ENCODE data around the gene HOXA2.

Gene HOXA2

GRCh38 chr7:27097686-27098577, 4.6 kb downstream of the HOXA2 start:
- FAIRE-seq, result no peak

- no peak for FAIRE-seq
Observed at GRCh38 chr7:27096768-27097514, 5.5 kb downstream of the HOXA2 start.

DNA sequence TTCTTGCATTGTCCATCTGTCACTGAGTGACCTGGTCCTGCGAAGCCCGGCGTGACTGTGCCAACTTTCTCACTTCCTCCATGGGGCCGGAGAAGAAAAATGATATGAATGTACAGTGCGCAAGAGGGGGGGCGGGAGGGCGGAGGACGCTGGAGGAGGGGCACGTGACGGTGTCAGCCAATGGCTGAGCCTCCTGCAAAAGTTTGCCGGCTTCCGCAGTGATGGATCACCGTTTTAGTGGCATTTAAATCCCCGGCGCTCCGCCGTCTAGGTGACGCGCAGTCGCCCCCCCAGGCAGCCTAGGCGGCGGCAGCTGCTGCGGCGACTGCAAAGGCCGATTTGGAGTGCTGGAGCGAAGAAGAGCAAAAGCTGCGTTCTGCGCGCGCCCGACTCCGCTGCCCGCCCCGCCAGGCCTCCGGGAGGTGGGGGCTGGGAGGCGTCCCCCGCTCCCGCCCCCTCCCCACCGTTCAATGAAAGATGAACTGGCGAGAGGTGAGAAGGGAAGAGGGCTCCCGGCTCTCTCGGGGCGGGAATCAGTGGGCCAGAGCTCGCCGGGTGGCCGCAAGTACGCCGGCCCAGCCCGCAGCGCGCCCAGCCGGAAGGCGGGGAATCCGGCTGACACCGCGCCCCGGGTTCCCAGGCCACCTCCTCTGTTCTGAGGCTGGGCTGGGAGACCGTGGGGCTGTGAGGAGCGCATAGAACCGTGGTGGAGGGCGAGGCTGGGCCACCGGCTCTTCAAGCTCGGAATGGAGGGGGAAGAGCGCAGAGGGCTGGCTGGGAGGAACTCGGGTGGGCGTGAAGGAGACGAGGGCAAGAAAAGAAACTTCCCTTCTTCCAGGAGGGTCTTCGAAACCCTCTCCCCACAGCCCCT, 6.4 kb downstream of the HOXA2 start, which contains the start of gene HOXA1:
Gene HOXA1, minus strand, starts transcription at position 104 of the 871 bp plus-strand sequence. Its CDS starts 88 bp downstream, at position 16.
- FAIRE-seq, result no peak

DNA sequence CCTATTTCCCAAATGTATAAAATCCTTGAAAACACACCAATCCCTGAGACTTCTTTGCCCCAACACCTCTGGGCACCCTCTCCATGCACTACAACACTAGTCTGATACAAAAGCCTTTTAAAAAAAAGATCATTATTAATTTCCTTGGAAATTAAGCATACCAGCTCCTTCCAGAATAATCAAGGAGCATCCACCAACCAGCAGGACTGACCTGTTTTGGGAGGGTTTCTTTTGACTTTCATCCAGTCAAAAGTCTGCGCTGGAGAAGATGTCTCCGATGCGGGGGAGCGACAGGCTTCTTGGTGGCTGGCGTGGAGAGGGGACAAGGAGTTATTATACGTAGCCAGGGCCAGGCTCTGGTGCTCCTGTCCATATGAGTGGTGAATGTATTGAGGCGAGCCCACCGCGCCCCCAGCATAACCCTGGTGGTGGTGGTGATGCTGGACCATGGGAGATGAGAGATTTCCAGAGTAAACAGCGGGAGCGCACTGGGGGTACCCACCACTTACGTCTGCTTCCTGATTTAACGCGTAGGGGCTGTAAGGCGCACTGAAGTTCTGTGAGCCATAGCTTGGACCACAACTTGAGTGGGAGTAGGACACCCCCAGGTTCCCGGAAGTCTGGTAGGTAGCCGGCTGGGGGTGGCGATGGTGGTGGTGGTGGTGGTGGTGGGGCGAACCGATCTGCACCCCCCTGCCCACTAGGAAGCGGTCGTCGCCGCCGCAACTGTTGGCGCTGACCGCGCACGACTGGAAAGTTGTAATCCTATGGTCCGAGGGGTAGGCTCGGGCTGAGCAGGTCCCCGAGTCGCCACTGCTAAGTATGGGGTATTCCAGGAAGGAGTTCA, 7.2 kb downstream of the HOXA2 start:
- FAIRE-seq, result no peak

GRCh38 chr7:27094304-27095049, 8.0 kb downstream of the HOXA2 start:
- FAIRE-seq, result no peak

GRCh38 chr7:27093184-27093895, 9.1 kb downstream of the HOXA2 start:
- FAIRE-seq, result no peak

DNA sequence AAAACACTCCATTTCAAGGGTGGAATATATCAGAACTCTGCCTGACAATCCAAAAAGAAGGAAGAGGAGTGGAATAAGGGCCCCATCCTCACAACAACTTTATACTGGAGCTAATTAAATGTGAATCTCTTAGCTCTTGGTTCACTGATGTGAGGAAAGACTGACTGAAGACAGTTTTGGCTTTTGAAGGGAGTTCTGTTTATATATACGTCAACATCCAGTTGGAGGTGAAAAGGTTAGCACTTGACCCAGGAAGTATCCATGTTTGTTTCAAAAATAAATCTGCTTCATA, 9.7 kb downstream of the HOXA2 start:
- FAIRE-seq, result no peak

DNA sequence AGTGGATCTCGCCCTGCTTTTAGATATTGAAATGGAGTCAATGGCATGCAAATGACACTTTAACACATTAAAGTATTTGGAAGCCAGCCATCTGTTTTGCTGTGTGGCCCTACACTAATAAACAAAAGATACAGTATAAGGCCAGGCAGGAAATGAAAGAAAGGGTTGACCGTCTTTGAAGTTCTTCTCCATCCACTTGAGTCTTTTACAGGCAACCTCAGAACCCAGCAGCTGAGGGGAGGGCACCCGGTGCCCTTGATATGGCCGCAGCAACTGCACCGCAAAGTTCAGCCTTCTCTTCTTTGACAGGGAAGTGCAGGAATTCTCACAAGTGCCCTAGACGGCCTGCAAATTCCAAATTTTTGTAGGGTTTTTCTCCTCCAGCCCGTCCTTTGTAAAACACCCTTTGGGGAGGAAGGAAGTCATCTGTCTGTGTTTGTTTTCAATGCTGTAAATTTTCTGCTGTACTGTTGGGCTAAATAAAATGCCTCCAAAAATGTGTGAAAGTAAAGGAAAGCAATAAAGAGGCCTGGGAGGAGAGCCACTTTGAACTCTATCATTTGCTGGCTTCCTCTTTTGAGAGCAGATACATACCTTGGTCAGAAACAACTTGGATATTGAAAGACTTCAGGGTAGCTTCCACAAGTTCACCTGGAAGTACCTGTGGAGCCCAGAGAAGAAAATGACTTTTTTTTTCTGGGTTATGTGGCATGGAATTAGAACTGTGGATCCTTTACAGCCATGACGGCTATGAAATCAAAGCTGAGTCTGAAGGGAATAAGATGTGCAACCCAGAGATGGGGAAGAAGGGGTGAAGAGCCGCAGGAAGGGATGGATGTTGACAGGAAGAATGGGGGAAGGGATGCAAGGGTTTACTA, 10.3 kb downstream of the HOXA2 start:
- FAIRE-seq, result no peak

DNA sequence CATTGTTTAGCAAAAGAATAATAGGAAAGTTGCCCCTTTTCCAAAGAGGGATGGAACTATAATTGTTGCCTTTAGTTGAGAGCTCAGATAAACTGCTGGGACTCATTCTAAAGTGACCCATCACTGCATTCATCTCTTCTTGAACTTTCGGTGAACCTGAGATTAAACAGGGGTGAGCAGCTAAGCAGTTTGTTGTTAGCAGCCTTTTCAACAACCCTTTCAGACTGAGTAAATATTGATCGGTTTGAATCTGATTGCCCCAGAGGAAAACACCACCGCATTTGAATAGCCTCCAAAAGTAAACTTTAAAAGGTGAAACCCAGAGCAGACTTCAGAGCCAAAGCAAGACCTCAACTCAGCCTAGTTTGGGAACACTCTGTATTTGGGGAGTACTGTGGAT, 11.4 kb downstream of the HOXA2 start:
- FAIRE-seq, result no peak

DNA sequence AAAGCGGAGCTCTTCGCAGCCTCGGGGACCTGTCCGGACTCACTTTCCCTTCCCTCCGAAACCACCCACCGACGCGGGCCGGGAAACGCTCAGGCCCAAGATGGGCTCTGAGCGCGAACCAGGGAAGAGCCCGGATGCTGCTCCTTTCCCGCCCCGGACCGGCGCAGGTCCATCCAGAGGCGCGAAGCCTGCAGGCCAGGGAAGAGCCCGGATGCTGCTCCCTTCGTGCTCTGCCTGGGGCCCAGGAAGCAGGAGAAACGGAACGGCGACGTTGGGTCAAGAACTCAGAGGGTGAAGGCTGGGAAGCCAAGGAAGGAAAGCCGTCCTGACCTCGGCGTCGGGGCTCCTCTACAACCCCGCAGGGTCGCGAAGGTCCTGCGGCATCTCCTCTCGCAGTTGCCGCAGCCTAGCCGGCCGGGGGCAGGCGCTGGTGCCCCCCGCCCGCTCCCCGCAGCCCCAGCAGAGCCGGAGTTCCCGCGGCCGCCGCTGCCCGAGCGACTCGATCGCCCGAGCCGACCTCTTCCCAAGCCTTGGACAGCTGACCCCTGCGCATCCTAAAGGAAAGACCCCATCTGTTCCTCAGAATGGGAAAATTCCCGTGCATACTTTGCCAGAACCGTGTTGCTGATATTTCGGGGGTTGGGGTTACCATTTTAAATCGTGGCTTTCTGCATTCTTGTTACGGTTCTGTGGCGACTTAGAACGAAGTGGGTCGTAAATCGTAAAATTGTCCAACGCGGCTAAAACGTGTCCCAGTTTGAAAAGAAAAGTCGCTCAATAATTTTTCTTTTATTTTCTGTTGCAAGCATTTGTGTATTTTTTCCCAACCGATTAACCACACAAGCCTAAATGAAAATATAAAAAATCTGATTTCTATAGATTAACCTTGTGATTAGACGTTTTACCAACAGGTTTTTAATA, 14.2 kb downstream of the HOXA2 start:
- FAIRE-seq, result no peak

- FAIRE-seq, result no peak
Observed at GRCh38 chr7:27083646-27084045, 18.8 kb downstream of the HOXA2 start.

DNA sequence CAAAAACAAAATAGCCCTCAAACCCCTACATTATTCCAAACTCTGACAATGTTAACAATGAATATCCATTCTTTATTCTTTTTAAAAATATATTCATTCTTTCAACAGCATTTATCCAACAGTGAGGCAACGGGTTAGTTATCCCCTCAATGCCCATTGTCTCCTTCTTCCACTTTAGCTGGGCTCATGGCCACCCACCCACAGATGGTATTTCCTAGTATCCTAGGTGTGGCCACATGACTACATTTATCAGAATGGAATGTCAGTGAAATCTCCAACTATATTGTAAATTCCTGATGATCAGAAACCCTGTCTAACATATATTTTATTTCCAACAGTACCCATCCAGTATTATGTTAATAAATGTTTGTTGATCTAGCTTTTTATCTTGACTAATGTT, 20.3 kb downstream of the HOXA2 start:
- FAIRE-seq, result no peak

DNA sequence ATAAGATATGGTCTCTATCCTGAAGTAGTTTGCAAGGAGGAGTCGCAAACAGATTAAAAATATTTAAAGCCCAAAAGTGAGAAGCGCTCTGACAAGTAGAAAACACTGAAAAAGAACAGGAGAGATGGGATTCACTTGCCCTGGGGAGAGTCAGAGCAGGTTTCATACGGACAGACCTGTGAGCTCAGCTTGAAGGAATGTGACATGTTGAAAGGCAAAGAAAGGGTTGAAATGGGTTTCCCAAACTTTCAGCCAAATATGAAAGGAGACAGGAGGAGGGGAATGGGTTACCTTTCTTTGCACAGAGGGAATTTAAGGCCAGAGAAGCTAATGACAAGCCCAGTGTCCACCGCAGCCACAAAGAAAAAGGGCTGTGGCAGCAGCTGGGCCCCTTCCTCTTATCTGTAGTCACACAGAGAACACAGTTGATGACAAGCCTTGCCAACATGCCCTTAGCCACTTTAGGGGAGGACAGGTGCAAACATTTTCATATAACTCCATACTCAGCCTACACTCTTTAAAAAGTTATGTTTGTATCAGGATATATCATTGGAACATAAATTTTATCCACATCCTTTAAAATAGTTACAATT, 21.5 kb downstream of the HOXA2 start:
- FAIRE-seq, result no peak

GRCh38 chr7:27079234-27079975, 23.1 kb downstream of the HOXA2 start:
- FAIRE-seq, result no peak

DNA sequence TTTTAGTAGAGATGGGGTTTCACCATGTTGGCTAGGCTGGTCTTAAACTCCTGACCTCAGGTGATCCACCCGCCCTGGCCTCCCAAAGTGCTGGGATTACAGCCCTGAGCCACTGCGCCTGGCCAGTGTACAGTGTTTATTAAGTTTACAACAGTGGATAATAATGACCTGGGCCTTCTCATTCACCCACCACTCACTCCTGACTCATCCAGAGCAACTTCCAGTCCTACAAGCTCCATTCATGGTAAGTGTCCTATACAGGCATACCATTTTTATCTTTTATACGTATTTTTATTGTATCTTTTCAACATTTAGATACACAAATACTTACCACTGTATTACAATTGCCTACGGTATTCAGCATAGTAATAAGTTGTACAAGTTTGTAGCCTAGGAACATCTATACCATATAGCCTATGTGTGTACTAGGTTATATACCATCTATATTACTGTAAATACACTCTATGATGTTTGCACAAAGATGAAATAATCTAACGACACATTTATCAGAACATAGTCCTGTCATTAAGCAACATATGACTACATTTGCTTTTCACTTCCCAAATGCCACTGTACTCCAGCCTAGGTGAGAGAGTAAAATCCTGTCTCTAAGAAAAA, 23.8 kb downstream of the HOXA2 start:
- no peak for FAIRE-seq

GRCh38 chr7:27073076-27073475, 29.4 kb downstream of the HOXA2 start:
- no peak for FAIRE-seq

All from A204.1 (cell line).